ENCODE results near the gene LYG1.
A peak's percentile ranks its signal among the peaks of the same experiment; 100 is the strongest.
"Not testable (repeated sequence)": the region's sequence is repeated elsewhere in the genome, so short reads cannot be mapped to it uniquely, and the experiment has no call there.

Gene LYG1

GRCh38 chr2:99301097-99301496 is at the start of gene LYG1:
Gene LYG1 (minus strand): TSS chr2:99301197. CDS start chr2:99295670, 5,527 bp downstream.
- DNase-seq: not testable (repeated sequence)

- DNase-seq: no peak
These were observed 49.2 kb upstream of the LYG1 start for GRCh38 chr2:99350194-99350593.

- no peak for DNase-seq
These were observed 47.2 kb upstream of the LYG1 start for GRCh38 chr2:99348173-99348572.

- no peak for DNase-seq
These were observed 45.2 kb upstream of the LYG1 start for GRCh38 chr2:99346218-99346617.

- DNase-seq: not testable (repeated sequence)
These were observed 44.4 kb upstream of the LYG1 start for GRCh38 chr2:99345446-99345845.

GRCh38 chr2:99342536-99342935 is 41.5 kb upstream of the LYG1 start:
- DNase-seq: no peak

- no peak for DNase-seq
These were observed 39.8 kb upstream of the LYG1 start for GRCh38 chr2:99340669-99341236.

- no peak for DNase-seq
These were observed 37.1 kb upstream of the LYG1 start for GRCh38 chr2:99338029-99338585.

GRCh38 chr2:99337113-99338028 is 36.4 kb upstream of the LYG1 start, which contains the start of gene EIF5B:
Gene EIF5B (plus strand): TSS chr2:99337389. CDS start chr2:99337555, 166 bp downstream.
- DNase-seq: peak; percentile 91

- no peak for DNase-seq
These were observed 35.8 kb upstream of the LYG1 start for GRCh38 chr2:99336804-99337112.

GRCh38 chr2:99335911-99336803 is 35.2 kb upstream of the LYG1 start, which contains the start of gene TXNDC9:
Gene TXNDC9 (minus strand): TSS chr2:99336333. CDS start chr2:99333210, 3,123 bp downstream.
- peak; percentile 99 for DNase-seq

- DNase-seq: no peak
These were observed 24.4 kb upstream of the LYG1 start for GRCh38 chr2:99325384-99325783.

GRCh38 chr2:99317873-99318200 is 16.8 kb upstream of the LYG1 start:
- not testable (repeated sequence) for DNase-seq

- no peak for DNase-seq
These were observed 16.3 kb upstream of the LYG1 start for GRCh38 chr2:99317161-99317872.

GRCh38 chr2:99299580-99299979 is 1.4 kb downstream of the LYG1 start:
- DNase-seq: no peak

GRCh38 chr2:99297994-99298393 is 3.0 kb downstream of the LYG1 start:
- no peak for DNase-seq

GRCh38 chr2:99285526-99285925 is 15.5 kb downstream of the LYG1 start:
- no peak for DNase-seq

- DNase-seq: no peak
These were observed 20.9 kb downstream of the LYG1 start for GRCh38 chr2:99279969-99280695.

- no peak for DNase-seq
These were observed 22.2 kb downstream of the LYG1 start for GRCh38 chr2:99278793-99279291.

- not testable (repeated sequence) for DNase-seq
These were observed 22.7 kb downstream of the LYG1 start for GRCh38 chr2:99278195-99278765.

- no peak for DNase-seq
These were observed 25.1 kb downstream of the LYG1 start for GRCh38 chr2:99275882-99276281.

All from NCI-H1694 (cell line).